GM23338 (cell line): ENCODE data around the gene TRIM56. TPM values are rescaled to one million over a fixed set of nuclear protein-coding genes. Genes with fewer than 3 reads are reported as not detected.
"Not testable (repeated sequence)": the region's sequence is repeated elsewhere in the genome, so short reads cannot be mapped to it uniquely, and the experiment has no call there.

Experiments used
- ATAC-seq: fragments of 200-7000 bp; cut with Tn5 transposase; 3 replicates; pipeline ENCODE4 v1.9.1; 2020
- DNase-seq: peaks from one replicate; pipeline ENCODE4 v3.0.0-alpha.2; 2015; ENCODE audit warnings: low spot score
- H2AFZ ChIP-seq: fragments of 200-600 bp; sonication (generic); 2 replicates; pipeline ENCODE4 v1.8.0; 2016; ENCODE audit warnings: antibody characterized with exemption, mild to moderate bottlenecking, moderate library complexity
- H3F3A ChIP-seq: fragments of 200-600 bp; sonication (generic); replicated peaks from 2 replicates; pipeline ENCODE4 v1.8.0; 2017; ENCODE audit warnings: antibody characterized with exemption, mixed run types, low read depth
- H3K27ac ChIP-seq: fragments of 200-600 bp; sonication (generic); 2 replicates; pipeline ENCODE4 v1.6.1; 2016; ENCODE audit warnings: low read depth
- H3K27me3 ChIP-seq: fragments of 200-600 bp; sonication (generic); 2 replicates; pipeline ENCODE4 v1.8.0; 2016; ENCODE audit warnings: mild to moderate bottlenecking, mixed run types, moderate library complexity; ENCODE audit not compliant: insufficient read depth
- H3K36me3 ChIP-seq: fragments of 200-600 bp; sonication (generic); 2 replicates; pipeline ENCODE4 v1.8.0; 2016; ENCODE audit warnings: mild to moderate bottlenecking; ENCODE audit not compliant: insufficient read depth
- H3K4me1 ChIP-seq: fragments of 200-600 bp; sonication (generic); 2 replicates; pipeline ENCODE4 v1.8.0; 2016; ENCODE audit warnings: mild to moderate bottlenecking, moderate library complexity; ENCODE audit not compliant: insufficient read depth
- H3K4me2 ChIP-seq: fragments of 200-600 bp; sonication (generic); 2 replicates; pipeline ENCODE4 v1.7.1; 2017; ENCODE audit warnings: mixed run types
- H3K4me3 ChIP-seq: fragments of 200-600 bp; sonication (generic); 2 replicates; pipeline ENCODE4 v1.6.1; 2016; ENCODE audit warnings: mixed run types
- H3K79me2 ChIP-seq: fragments of 200-600 bp; sonication (generic); replicated peaks from 2 replicates; pipeline ENCODE4 v1.8.0; 2017; ENCODE audit warnings: mild to moderate bottlenecking; ENCODE audit not compliant: insufficient read depth
- H3K9me2 ChIP-seq: fragments of 200-600 bp; sonication (generic); 2 replicates; pipeline ENCODE4 v1.8.0; 2017; ENCODE audit not compliant: insufficient read depth
- H4K20me1 ChIP-seq: fragments of 200-600 bp; sonication (generic); replicated peaks from 2 replicates; pipeline ENCODE4 v1.8.0; 2017; ENCODE audit warnings: mild to moderate bottlenecking; ENCODE audit not compliant: insufficient read depth
- H3K27ac Mint-ChIP-seq: 2 replicates; pipeline ENCODE4 v1.8.0; 2020; ENCODE audit warnings: inconsistent platforms, mild to moderate bottlenecking, moderate library complexity, mixed read lengths
- H3K27me3 Mint-ChIP-seq: 3 replicates; pipeline ENCODE4 v1.8.0; 2022; ENCODE audit warnings: low read depth, mild to moderate bottlenecking, moderate library complexity, mixed read lengths, inconsistent platforms; ENCODE audit not compliant: insufficient read depth, poor library complexity
- H3K36me3 Mint-ChIP-seq: 3 replicates; pipeline ENCODE4 v1.8.0; 2021; ENCODE audit warnings: low read depth, mild to moderate bottlenecking, inconsistent platforms, moderate library complexity, mixed read lengths
- H3K4me1 Mint-ChIP-seq: 3 replicates; pipeline ENCODE4 v1.8.0; 2020; ENCODE audit warnings: mild to moderate bottlenecking, inconsistent platforms, mixed read lengths
- H3K4me3 Mint-ChIP-seq: 3 replicates; pipeline ENCODE4 v1.8.0; 2021; ENCODE audit warnings: moderate library complexity, mild to moderate bottlenecking, inconsistent platforms, mixed read lengths
- H3K9me3 Mint-ChIP-seq: 3 replicates; pipeline ENCODE4 v1.8.0; 2020; ENCODE audit warnings: moderate library complexity, mild to moderate bottlenecking, inconsistent platforms, mixed read lengths
- CREB1 ChIP-seq: fragments of 250-450 bp; sonication (Bioruptor Pico); IDR thresholded peaks from 2 replicates; pipeline ENCODE4 v1.5.0; 2020; ENCODE audit warnings: low read depth, mild to moderate bottlenecking, moderate library complexity
- CTCF ChIP-seq, 2 experiments: fragments of 200-600 bp in 1 of 2; sonication (generic) in 1 of 2; conservative IDR thresholded peaks; 2 replicates each; pipeline versions ENCODE4 v1.5.1 to v1.6.1; 2016 to 2017; ENCODE audit warnings: antibody characterized with exemption in 2 of 2, low read depth in 2 of 2, mild to moderate bottlenecking in 2 of 2, moderate library complexity in 1 of 2
- EZH2 ChIP-seq: fragments of 200-600 bp; sonication (generic); IDR thresholded peaks from one replicate; pipeline ENCODE4 v1.8.0; 2017; ENCODE audit warnings: antibody characterized with exemption, mild to moderate bottlenecking, low read depth; ENCODE audit not compliant: unreplicated experiment
- EZH2phosphoT487 ChIP-seq: fragments of 200-600 bp; sonication (generic); IDR thresholded peaks from one replicate; pipeline ENCODE4 v1.8.1; 2018; ENCODE audit warnings: antibody characterized with exemption; ENCODE audit not compliant: unreplicated experiment
- JUNB ChIP-seq: IDR thresholded peaks from one replicate; pipeline ENCODE4 v1.6.1; 2016; ENCODE audit warnings: antibody characterized with exemption; ENCODE audit not compliant: unreplicated experiment
- NANOG ChIP-seq: IDR thresholded peaks from 2 replicates; pipeline ENCODE4 v1.6.1; 2016; ENCODE audit warnings: antibody characterized with exemption, borderline replicate concordance
- POLR2AphosphoS5 ChIP-seq: IDR thresholded peaks from 2 replicates; pipeline ENCODE4 v1.6.1; 2016; ENCODE audit warnings: antibody characterized with exemption, low read depth
- REST ChIP-seq: IDR thresholded peaks from one replicate; pipeline ENCODE4 v1.6.1; 2018; ENCODE audit warnings: antibody characterized with exemption; ENCODE audit not compliant: unreplicated experiment
- STAT1 ChIP-seq: IDR thresholded peaks from one replicate; pipeline ENCODE4 v1.6.1; 2016; ENCODE audit warnings: antibody characterized with exemption; ENCODE audit not compliant: unreplicated experiment
- ZNF114 ChIP-seq: fragments of 250-450 bp; sonication (Bioruptor Pico); IDR thresholded peaks from 2 replicates; pipeline ENCODE4 v1.5.0; 2020; ENCODE audit warnings: mild to moderate bottlenecking, moderate library complexity
- ZNF331 ChIP-seq: fragments of 250-450 bp; sonication (Bioruptor Pico); IDR thresholded peaks from 2 replicates; pipeline ENCODE4 v1.5.0; 2020; ENCODE audit warnings: low read depth, mild to moderate bottlenecking, moderate library complexity
- polyA plus RNA-seq: library from polyadenylated mRNA; unstranded; fragments of >200 nt; fragmentation: Nextera tagmentation; extraction: Ambion mirVana; gene quantifications from 2 replicates; pipeline ENCODE4 v1.2.1, GENCODE V29; 2016
- total RNA-seq: library from RNA; depleted of rRNA; stranded (reverse); fragments of >200 nt; shearing (Covaris generic); gene quantifications from 2 replicates; pipeline ENCODE4 v1.2.3, GENCODE V29; 2014
- TF ChIP-seq, protein P1 (sequence below): IDR thresholded peaks from 2 replicates; pipeline ENCODE4 v1.6.1; 2016; ENCODE audit warnings: antibody characterized with exemption

TRIM56 gene
- total and polyA plus RNA-seq, 2 experiments from 2014 or later = 10.0 to 15.7 TPM

GRCh38 chr7:101104799-101105198 is 19.5 kb downstream of the TRIM56 start:
- DNase-seq (no peak), ATAC-seq (no peak)
- no peak overlapping the region for H2AFZ ChIP-seq
- no peak overlapping the region for H3K4me3 Mint-ChIP-seq
- no peak overlapping the region for H3K27ac ChIP-seq
- 0 out of 2 replicates have a peak, but pooled peaks cover 12% of the 10 kb centered on the region for H3F3A ChIP-seq
- TF ChIP-seq POLR2AphosphoS5 = no peak
- no peak for TF ChIP-seq STAT1
- TF ChIP-seq REST = no peak
- no peak for TF ChIP-seq NANOG
- H4K20me1 ChIP-seq = no peaks in the 10 kb centered on the region
- H3K36me3 ChIP-seq = no peaks in the 10 kb centered on the region
- H3K9me2 ChIP-seq = no peaks in the 10 kb centered on the region
- H3K4me1 Mint-ChIP-seq = peaks cover 33% of the 10 kb centered on the region
- no peaks in the 10 kb centered on the region for H3K36me3 Mint-ChIP-seq
- H3K9me3 Mint-ChIP-seq = no peaks in the 10 kb centered on the region
- H3K27ac Mint-ChIP-seq = no peak overlapping the region
- no peak overlapping the region for H3K4me2 ChIP-seq
- peaks cover 24% of the 10 kb centered on the region for H3K27me3 Mint-ChIP-seq
- no peaks in the 10 kb centered on the region for H3K79me2 ChIP-seq
- H3K27me3 ChIP-seq = no peaks in the 10 kb centered on the region
- H3K4me1 ChIP-seq = peaks cover 24% of the 10 kb centered on the region
- H3K4me3 ChIP-seq = no peak overlapping the region

- H3K27ac Mint-ChIP-seq, H3K79me2 ChIP-seq, H3K27me3 ChIP-seq, H3K36me3 Mint-ChIP-seq, H3K9me2 ChIP-seq, H2AFZ ChIP-seq, H3K4me3 Mint-ChIP-seq, H3K36me3 ChIP-seq, H3K4me3 ChIP-seq, DNase-seq, ATAC-seq, H4K20me1 ChIP-seq, H3K27ac ChIP-seq, H3K9me3 Mint-ChIP-seq, H3K4me2 ChIP-seq: not testable (repeated sequence)
- H3F3A ChIP-seq = 0 out of 2 replicates have a peak, but pooled peaks cover 12% of the 10 kb centered on the region
- Mint-ChIP-seq H3K27me3 (peaks cover 20% of the 10 kb centered on the region), H3K4me1 (peaks cover 28% of the 10 kb centered on the region)
- peaks cover 20% of the 10 kb centered on the region for H3K4me1 ChIP-seq
Measured at GRCh38 chr7:101105248-101105647, 20.0 kb downstream of the TRIM56 start.

- H3K36me3 Mint-ChIP-seq = no peaks in the 10 kb centered on the region
- peaks cover 19% of the 10 kb centered on the region for H3K27me3 Mint-ChIP-seq
- H3K4me3 Mint-ChIP-seq = no peak overlapping the region
- Histone ChIP-seq H3K27ac (no peak overlapping the region), H3F3A (0 out of 2 replicates have a peak, but pooled peaks cover 5% of the 10 kb centered on the region), H3K4me1 (peaks cover 10% of the 10 kb centered on the region; the same call in 1 of the 2 replicates), H3K9me2 (no peaks in the 10 kb centered on the region), H3K4me2 (no peak overlapping the region), H3K27me3 (no peaks in the 10 kb centered on the region), H2AFZ (no peak overlapping the region), H3K79me2 (no peaks in the 10 kb centered on the region), H3K36me3 (no peaks in the 10 kb centered on the region), H3K4me3 (no peak overlapping the region), H4K20me1 (no peaks in the 10 kb centered on the region)
- no peak for DNase-seq
- H3K27ac Mint-ChIP-seq = no peak overlapping the region
- H3K9me3 Mint-ChIP-seq = no peaks in the 10 kb centered on the region
- ATAC-seq = no peak
- peaks cover 18% of the 10 kb centered on the region for H3K4me1 Mint-ChIP-seq
- TF ChIP-seq JUNB (no peak), POLR2AphosphoS5 (no peak), CTCF (conservative IDR thresholded peaks at IDR 0.05; ENCODE audit: low read depth in 2 of 2) (no peak), NANOG (no peak), CREB1 (CRISPR knock-in tag) (no peak), EZH2 (no peak), STAT1 (no peak), ZNF331 (no peak), EZH2phosphoT487 (no peak), ZNF114 (no peak)
- TF ChIP-seq, protein P1, sequence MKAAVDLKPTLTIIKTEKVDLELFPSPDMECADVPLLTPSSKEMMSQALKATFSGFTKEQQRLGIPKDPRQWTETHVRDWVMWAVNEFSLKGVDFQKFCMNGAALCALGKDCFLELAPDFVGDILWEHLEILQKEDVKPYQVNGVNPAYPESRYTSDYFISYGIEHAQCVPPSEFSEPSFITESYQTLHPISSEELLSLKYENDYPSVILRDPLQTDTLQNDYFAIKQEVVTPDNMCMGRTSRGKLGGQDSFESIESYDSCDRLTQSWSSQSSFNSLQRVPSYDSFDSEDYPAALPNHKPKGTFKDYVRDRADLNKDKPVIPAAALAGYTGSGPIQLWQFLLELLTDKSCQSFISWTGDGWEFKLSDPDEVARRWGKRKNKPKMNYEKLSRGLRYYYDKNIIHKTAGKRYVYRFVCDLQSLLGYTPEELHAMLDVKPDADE = no peak
Measured at GRCh38 chr7:101106386-101106785, 21.1 kb downstream of the TRIM56 start.
